ENCODE data around the gene FOXA3.

FOXA3 gene

GRCh38 chr19:45874620-45874966, 10.5 kb downstream of the FOXA3 start:
- DNase-seq (ENCODE audit: low read depth): no peak

DNA sequence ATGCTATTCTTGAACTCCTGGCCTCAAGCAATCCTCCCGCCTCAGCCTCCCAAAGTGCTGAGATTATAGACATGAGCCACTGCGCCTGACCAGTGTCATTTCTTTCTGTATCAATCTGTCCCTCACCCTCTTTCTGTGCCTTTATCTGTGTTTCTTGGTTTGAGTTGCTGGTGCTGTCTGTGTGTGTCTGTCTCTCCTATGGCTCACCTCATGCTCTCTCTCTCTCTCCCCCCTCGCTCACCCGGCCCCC, 12.0 kb downstream of the FOXA3 start:
- DNase-seq (ENCODE audit: low read depth): no peak

GRCh38 chr19:45876411-45877197, 12.5 kb downstream of the FOXA3 start:
- no peak for DNase-seq (ENCODE audit: low read depth)

DNA sequence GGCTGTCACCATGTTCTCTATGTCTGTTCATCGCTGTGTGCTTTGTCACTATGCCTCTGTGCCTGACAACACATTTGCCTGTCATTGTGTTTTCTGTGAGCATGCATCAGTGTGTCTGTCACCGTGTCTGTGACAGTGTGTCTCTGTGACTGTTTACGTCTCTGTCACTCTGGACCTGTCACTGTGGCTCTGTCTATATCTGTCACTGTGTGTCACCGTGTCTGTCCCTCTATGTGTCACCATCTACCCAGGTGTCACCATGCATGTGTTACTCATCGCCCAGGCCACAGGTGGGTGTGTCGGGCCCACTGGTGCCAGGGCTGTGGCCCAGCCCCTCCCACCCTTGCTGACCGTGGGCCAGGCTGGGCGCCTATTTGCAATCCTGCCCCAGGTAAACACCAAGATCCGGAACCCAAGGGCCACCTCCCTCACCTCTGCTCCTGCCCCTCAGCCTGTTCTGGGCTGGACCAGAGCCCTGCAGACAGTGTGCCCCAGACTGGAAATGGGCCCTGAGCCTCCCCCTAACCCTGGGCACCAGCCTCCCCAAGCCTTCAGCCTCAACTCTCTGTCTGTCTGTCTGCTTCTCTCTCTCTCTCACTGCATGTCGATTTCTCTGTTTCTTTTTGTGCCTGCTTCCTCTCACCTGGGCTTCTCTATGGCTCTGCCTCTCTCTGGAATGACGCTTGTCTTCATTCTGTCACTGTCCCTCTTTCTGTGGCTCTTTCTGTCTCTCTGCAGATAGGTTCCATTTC, 14.1 kb downstream of the FOXA3 start:
- no peak for DNase-seq (ENCODE audit: low read depth)

GRCh38 chr19:45879055-45879454, 14.9 kb downstream of the FOXA3 start:
- DNase-seq (ENCODE audit: low read depth): no peak

DNA sequence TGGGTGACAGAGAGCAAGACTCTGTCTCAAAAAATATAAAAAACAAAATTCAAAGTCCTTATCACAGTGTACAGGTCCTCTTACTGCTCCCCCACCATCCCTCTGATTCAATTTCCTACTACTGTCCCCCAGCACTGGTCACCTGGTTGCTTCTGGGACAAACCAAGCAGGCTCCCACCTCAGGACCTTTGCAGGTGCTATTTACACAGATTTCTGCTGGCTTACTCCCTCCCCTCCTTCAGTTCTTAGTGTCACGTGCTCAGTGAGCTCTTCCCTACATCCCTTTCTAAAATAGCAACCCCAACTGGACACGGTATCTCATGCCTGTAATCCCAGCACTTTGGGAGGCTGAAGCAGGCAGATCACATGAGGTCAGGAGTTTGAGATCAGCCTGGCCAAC, 15.8 kb downstream of the FOXA3 start:
- no peak for DNase-seq (ENCODE audit: low read depth)

- no peak for DNase-seq (ENCODE audit: low read depth)
These were observed 17.2 kb downstream of the FOXA3 start for GRCh38 chr19:45881082-45881908.

DNA sequence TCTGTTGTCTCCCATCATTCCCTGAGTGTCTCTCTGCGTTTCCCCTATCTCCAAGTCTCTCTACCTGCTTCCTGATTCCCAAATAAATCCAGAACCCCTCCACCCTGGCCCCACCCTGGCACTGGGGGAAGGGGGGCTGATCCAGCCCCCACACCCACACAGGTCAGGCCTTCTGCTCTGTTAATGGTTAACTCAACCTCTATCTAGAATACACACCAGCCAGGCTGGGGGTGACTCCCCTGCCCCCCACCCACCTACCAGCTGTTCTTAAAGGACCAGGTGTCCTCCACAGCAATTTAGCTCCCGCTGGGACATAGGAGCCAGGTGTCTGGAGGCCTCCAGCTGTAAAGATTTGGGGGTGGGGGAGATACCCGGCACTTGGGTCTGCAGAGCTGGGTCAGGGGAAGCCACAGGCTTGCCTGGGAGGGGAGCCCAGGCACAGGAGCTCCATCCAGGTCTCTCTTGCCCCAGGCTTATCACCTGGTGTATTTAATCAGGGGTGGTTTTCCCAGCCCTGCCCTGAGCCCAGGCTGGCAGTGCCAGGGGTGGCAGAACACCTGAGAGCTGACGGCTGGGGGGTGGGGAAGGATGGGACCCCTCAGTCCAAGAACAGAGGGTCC, 17.9 kb downstream of the FOXA3 start:
- DNase-seq (ENCODE audit: low read depth): no peak

DNA sequence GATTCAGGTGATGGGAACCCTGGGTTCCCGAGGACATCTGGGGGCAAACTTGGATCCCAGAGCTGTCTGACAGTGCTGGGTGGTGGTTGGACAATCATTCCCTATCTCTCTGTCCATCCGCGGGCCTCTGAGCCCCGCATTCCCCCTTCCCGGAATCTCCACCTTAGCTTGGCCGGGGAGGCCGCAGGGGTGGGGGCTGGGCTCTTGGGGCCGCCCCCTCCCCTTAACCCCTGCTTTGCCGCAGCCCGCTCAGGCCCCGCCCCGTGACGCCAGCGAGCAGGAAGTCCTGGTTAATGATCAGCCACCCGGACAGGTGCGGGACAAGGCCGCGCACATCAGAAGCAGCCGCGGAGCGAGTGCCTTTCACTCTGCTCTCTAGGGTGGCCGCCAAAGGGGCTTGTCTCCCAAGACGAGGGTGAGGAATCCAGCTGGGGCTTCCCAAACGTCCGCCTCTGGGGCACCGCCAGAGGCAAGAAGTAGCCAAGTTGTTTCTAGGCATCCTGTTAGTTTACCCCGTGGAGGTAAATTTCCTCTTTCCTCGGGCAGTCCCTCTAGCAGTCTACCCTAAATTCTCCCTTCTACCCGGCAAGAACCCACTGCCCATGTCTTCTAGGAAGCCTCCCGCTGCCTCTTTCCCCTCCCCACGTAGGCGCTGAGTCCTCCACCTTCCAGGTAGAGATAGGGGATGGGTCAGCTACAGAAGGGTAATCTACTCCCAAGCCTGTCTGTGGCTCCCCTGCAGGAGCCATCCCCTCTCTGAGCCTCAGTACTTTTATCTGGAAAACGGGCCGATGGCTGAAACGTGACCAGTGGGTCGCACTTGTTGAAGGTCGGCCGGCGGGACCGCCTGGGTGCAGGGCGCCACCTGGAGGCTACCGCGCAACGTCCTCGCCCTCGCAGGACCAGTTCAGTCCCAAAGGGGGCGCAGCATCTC, 18.8 kb downstream of the FOXA3 start:
- DNase-seq (ENCODE audit: low read depth): peak; percentile 68

- DNase-seq (ENCODE audit: low read depth): no peak
These were observed 19.4 kb downstream of the FOXA3 start for GRCh38 chr19:45883586-45883880.

GRCh38 chr19:45883881-45884681, 20.0 kb downstream of the FOXA3 start:
- DNase-seq (ENCODE audit: low read depth): no peak

- no peak for DNase-seq (ENCODE audit: low read depth)
These were observed 20.8 kb downstream of the FOXA3 start for GRCh38 chr19:45884682-45885555.

GRCh38 chr19:45885556-45886426, 21.7 kb downstream of the FOXA3 start, which contains the start of gene IRF2BP1:
TSS of gene IRF2BP1 (minus strand) at chr19:45886141. CDS start at chr19:45885774, 367 bp downstream.
- DNase-seq (ENCODE audit: low read depth): peak; percentile 79

DNA sequence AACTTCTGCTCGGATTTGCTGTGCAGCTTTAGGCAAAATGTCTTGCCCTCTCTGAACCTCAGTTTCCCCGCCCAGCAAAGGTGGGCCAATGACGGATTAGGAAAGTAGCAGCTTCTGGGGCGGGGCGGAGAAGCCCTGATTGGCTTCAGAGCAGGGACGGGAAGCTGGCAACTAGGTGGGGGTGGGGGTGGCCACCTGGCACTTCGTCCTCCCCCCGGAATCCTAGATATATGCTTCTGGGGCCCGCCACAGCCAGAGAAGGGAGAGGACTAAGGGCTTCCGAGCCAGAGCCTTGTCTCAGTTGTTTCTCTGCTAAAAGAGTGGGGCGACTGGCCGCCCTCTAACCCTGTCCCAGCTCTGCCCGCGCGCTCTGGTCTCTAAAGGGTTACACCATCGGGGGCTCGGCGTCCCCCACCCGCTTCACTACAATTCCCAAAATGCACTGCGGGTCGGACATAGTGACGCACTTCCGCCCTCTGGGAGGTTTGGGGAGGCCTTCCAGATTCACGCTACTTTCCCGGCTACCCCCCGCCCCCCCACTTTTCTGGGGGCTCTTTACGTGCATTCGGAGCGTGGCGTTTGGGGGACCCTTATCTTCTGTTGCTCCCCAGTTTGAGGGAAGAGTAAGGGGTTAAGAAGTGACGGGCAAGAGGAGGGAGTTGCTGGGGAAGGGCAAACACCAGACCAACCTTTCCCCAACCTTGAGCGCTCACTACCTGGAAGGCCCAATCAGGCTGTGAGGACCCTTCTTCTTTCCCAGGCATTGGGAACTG, 22.5 kb downstream of the FOXA3 start:
- DNase-seq (ENCODE audit: low read depth): peak; percentile 80

- no peak for DNase-seq (ENCODE audit: low read depth)
These were observed 23.1 kb downstream of the FOXA3 start for GRCh38 chr19:45887200-45887710.

- no peak for DNase-seq (ENCODE audit: low read depth)
These were observed 25.2 kb downstream of the FOXA3 start for GRCh38 chr19:45889210-45889885.

- no peak for DNase-seq (ENCODE audit: low read depth)
These were observed 26.8 kb downstream of the FOXA3 start for GRCh38 chr19:45890877-45891276.
